ACC112 (cell line): ENCODE results near the gene COL12A1.

Experiments
- H2AFZ ChIP-seq: fragments of 200-600 bp; sonication (generic); one replicate; pipeline ENCODE4 v1.6.0; 2017; ENCODE audit warnings: antibody characterized with exemption, low read length; ENCODE audit not compliant: unreplicated experiment
- H3K27ac ChIP-seq: fragments of 200-600 bp; sonication (generic); 2 replicates; pipeline ENCODE4 v1.5.1; 2014; ENCODE audit warnings: low read depth, mild to moderate bottlenecking, antibody characterized with exemption, low read length, moderate library complexity
- H3K27me3 ChIP-seq: fragments of 200-600 bp; sonication (generic); 2 replicates; pipeline ENCODE4 v1.6.1; 2014; ENCODE audit warnings: mild to moderate bottlenecking, antibody characterized with exemption, low read length, moderate library complexity, mixed read lengths; ENCODE audit not compliant: insufficient read depth
- H3K36me3 ChIP-seq: fragments of 200-600 bp; sonication (generic); 2 replicates; pipeline ENCODE4 v1.6.1; 2016; ENCODE audit warnings: mild to moderate bottlenecking, antibody characterized with exemption, low read length, moderate library complexity, mixed read lengths; ENCODE audit not compliant: insufficient read depth
- H3K4me1 ChIP-seq: fragments of 200-600 bp; sonication (generic); one replicate; pipeline ENCODE4 v1.6.1; 2016; ENCODE audit warnings: low read length, mixed read lengths; ENCODE audit not compliant: insufficient read depth, unreplicated experiment, control insufficient read depth
- H3K4me3 ChIP-seq: fragments of 200-600 bp; sonication (generic); 2 replicates; pipeline ENCODE4 v1.5.1; 2014; ENCODE audit warnings: mild to moderate bottlenecking, low read depth, low read length
- H3K79me2 ChIP-seq: fragments of 200-600 bp; sonication (generic); one replicate; pipeline ENCODE4 v1.6.0; 2016; ENCODE audit warnings: low read length; ENCODE audit not compliant: control insufficient read depth, unreplicated experiment, insufficient read depth

The COL12A1 gene

DNA sequence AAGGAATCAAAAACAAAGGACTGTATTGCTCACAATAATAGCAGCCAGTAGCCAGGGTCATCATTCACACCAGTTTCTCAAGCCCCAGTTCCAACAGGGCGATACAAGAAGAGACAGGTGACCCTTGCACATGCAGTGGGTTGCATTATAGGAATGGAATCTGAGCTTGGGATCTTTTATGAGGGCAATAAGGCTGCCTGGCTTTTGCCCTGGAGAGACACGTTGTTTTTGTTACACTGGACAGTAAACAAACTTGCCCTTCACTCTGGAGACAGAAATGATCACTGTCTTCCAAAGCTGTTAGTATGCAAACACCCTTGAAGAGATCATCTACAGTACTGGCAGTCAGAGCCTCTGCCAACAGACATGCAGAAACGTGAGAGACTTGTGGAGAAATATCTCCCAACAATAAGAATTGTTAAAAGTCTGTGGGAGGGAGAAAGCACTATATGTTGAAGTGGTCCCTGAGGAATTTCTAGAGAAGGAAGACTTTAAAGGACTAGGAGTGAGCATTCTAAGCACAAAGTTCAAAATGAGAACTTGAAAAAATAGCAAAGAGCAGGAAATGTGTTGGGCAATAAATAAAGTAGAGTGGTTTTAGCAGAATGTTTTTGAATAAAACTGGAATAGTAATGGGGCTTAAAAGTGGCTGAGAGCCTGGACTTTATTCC lies 6.2 kb upstream of the COL12A1 start:
- no peaks in the 10 kb centered on the region for H3K36me3 ChIP-seq
- H3K4me1 ChIP-seq, result peaks cover 27% of the 10 kb centered on the region
- H3K4me3 ChIP-seq, result no peak overlapping the region
- no peaks in the 10 kb centered on the region for H3K79me2 ChIP-seq
- no peaks in the 10 kb centered on the region for H3K27me3 ChIP-seq
- no peak overlapping the region for H2AFZ ChIP-seq
- H3K27ac ChIP-seq, result no peak overlapping the region

DNA sequence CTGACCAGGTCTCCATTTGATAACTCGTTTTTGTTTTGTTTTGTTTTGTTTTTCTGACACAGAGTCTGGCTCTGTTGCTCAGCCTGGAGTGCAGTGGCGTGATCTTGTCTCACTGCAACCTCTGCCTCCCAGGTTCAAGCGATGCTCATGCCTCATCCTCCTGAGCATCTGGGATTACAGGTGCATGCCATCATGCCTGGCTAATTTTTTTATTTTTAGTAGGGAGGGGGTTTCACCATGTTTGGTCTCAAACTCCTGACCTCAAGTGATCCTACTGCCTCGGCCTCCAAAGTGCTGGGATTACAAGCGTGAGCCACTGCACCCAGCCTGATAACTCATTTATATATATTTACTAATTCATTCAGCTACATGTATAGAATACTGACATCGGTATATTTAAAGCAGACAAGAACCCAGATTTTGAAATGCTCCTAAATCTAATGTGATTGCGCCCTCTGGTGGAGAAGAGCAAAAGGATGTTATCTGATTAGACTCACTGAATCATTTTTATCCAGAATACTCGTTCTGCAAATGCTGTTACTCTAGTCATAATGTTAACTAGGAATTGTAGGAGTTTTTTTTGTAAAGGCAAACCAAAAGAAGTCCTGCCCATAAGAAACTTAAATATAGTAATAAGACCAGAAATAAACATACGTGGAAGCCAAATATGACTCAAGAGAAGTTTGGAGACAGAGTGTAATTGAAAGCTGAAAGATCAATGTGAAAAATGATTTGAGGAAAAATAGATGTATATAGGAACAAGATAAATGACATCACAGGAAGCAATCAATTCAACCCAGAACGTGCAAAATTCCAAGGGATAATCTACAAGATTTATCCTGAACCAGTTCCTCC lies 5.3 kb upstream of the COL12A1 start:
- H3K4me1 ChIP-seq, result peaks cover 22% of the 10 kb centered on the region
- no peak overlapping the region for H2AFZ ChIP-seq
- no peaks in the 10 kb centered on the region for H3K27me3 ChIP-seq
- no peak overlapping the region for H3K4me3 ChIP-seq
- no peak overlapping the region for H3K27ac ChIP-seq
- no peaks in the 10 kb centered on the region for H3K36me3 ChIP-seq
- H3K79me2 ChIP-seq, result no peaks in the 10 kb centered on the region

DNA sequence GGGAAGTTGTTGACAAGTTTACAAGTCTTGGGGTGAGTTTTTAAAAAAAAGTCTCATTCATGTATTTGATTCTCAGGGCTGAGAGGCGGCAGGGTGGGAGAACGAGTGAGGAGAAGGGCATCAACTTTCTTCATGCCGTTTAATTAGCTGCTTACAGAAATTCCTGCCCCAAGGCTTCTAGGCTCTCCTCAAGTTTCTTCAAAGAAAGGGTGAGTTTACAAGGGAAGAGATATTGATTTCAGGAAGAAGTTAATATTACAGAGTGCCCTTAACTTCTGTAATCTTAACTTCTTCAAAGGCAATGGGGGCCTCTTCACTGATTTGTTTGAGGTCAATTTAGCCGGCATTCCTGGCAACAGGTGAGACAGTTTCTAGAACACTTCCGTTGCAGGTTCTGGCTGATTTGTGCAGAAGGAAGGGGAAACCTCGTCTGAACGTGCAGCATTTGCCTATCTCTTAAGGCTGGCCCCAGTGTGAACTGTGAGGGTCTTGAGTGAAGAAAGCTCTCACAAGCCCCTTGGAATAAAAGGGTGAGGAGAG lies 3.4 kb upstream of the COL12A1 start:
- H3K27me3 ChIP-seq, result no peaks in the 10 kb centered on the region
- H3K79me2 ChIP-seq, result peaks cover 7% of the 10 kb centered on the region
- no peaks in the 10 kb centered on the region for H3K36me3 ChIP-seq
- peaks cover 22% of the 10 kb centered on the region for H3K4me1 ChIP-seq
- no peak overlapping the region for H3K27ac ChIP-seq
- H2AFZ ChIP-seq, result no peak overlapping the region
- H3K4me3 ChIP-seq, result no peak overlapping the region; the same call in 1 of the 2 replicates

DNA sequence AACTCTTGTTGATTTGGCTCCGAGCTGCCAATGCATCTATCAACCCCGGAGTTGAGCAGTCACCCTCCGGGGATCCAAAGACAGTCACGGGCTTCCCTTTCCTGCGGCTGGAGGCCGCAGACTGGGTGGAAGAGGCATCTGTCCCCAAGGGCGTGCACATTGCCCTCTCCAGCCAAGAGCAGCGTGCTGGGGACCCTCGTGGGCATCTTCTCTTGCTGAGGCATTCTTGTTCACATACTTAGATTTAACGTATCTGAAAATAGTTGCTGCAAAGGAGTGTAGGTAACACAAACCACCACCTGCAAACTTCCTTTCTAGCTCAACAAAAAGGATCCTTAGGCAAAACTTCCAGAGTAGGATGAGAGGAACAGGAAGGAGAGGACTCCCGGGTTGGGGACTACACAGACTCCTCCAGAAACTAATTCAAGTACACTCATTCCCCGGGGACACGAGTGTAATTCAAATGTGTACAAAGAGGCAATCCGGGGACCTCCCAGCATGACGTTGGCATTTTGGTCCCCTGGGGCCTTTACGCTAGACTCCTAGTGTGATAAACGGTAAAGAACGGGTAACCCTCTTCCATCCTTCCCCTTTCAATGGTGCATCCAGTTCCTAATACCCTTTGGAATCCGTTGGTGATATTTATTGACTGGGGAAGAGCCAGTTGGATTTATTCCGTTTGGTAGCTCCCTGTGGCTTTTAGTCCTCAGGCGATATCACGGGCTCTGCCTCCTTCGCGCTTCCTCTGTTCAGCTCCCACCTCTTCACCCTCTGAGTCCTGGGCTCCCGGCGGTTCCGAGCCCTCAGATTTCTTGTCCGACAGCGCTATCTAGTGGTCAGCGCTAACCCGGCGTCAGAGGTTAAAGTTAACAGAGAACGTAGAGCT lies 2.7 kb upstream of the COL12A1 start:
- Histone ChIP-seq H2AFZ (peak overlapping the region; percentile 34), H3K27me3 (no peaks in the 10 kb centered on the region), H3K27ac (peak overlapping the region; percentile 61), H3K36me3 (no peaks in the 10 kb centered on the region), H3K79me2 (peaks cover 7% of the 10 kb centered on the region), H3K4me1 (peaks cover 26% of the 10 kb centered on the region), H3K4me3 (peak overlapping the region; percentile 66)

DNA sequence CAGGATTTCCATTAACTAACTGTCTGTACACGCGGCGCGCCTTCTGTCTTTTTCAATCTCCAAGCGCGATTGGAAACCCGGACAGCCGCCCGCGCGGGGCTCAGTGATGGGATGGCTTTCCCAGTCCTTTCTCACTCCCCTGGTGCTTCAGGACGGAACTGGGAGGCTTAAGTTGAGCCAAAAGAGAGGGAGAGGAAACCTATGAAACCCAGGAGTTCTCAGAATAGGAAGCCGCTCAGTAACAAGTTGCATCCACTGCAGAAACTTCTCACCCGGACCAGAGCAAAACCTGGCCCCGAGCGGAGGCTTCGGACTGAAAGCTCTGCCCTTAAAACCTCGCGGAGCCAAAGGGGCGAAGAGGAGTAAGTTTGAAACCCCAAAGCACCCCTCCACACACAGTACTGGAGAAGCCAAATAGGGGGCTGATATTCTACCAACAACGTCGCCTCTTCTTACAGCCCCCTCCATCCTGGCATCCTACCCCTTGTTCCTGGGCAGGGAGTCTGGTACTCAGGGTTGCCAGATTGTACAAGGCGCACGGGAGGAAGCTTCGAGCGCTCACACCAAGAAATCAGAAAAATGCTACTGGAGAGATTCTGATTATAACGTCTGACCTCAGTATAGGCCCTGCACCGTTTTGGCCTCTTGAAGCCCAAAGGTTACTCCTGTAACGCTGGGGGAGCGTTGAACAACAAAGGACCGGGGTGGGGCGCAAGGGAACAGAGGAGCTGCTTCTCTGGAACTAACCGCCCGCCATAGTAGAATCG lies 906 bp upstream of the COL12A1 start:
- Histone ChIP-seq H3K27ac (no peak overlapping the region), H3K36me3 (no peaks in the 10 kb centered on the region), H3K27me3 (no peaks in the 10 kb centered on the region), H3K4me3 (peak overlapping the region; percentile 86), H2AFZ (peak overlapping the region; percentile 47), H3K4me1 (peaks cover 20% of the 10 kb centered on the region), H3K79me2 (peaks cover 23% of the 10 kb centered on the region)

DNA sequence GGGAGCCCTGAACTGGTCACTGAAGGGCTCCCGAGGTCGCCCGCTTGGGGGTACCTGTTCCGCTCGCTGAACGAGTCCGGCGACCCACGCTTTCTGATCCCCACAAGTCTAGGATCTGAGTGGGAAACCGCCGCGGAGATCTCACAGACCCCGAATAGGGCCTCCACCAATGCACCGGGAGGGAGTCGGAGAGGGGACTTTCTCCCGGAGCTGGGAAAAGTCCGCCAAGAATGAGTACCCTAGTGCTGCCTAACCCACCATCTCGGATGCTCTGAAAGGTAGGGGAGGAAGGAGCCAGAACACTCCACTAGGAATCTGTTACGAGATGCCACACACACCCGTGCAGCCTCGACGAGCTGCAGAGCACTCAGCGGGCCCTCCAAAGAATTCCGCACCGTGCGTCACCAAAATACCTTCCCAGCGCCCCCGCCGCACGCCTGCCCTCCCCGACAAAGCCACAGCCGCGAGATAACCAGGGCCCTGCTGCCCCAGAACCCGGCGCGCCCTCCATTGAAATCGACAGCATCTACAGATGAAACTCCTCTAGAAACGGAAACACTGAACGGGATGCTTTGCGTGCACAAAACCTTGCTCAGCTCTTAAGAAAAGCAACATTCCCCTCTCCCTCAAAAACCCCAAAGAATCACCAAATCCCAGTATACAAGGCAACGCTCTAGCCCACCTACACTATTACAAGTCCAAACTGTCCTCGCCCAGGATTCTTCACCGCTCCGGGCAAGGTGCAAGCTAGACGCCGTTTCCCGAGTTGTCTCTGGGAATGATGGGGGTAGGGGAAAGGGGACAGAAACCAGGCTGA lies 686 bp downstream of the COL12A1 start:
- peak overlapping the region; percentile 86 for H3K4me3 ChIP-seq
- H3K79me2 ChIP-seq, result peaks cover 29% of the 10 kb centered on the region
- H3K4me1 ChIP-seq, result peaks cover 23% of the 10 kb centered on the region
- no peaks in the 10 kb centered on the region for H3K36me3 ChIP-seq
- H2AFZ ChIP-seq, result peak overlapping the region; percentile 58
- H3K27me3 ChIP-seq, result no peaks in the 10 kb centered on the region
- H3K27ac ChIP-seq, result peak overlapping the region; percentile 58

DNA sequence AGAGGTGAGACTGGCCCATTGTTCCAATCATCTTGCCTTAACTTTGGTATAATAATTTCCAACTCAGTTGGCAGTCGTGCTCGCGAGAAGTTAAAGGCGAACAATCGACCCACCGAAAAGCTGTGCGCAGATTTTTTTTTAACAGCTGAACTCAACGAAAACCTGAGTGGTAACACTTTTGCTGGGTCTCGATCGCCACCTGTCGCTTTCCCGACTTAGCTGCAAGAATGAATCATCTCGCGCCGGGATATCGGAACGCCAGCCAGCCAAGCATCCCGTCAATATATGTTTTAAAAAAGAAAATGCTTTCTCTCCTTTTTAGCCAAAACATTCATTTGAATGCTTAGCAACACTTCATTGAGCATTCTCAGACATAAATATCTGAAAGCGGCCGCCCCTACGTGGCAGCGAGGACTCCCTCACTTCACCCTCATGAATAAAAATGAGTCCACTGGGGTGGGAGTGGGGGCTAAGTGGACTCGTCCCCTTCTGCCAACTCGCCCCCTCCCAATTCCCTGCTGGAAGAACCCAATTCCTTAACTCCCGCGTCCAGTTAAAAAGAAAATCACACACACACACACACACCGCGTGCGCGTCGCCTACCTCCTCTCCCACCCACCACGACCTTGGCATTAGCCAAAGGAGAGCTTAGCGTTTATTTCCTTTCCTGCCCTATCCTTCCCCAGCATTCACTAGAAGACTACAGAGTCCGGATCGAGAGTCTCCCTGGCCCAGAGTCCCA lies 1.5 kb downstream of the COL12A1 start:
- H3K27me3 ChIP-seq, result no peaks in the 10 kb centered on the region
- peaks cover 37% of the 10 kb centered on the region for H3K79me2 ChIP-seq
- peak overlapping the region; percentile 86 for H3K4me3 ChIP-seq
- H3K4me1 ChIP-seq, result peaks cover 29% of the 10 kb centered on the region
- H3K27ac ChIP-seq, result peak overlapping the region; percentile 77
- no peaks in the 10 kb centered on the region for H3K36me3 ChIP-seq
- peak overlapping the region; percentile 95 for H2AFZ ChIP-seq

DNA sequence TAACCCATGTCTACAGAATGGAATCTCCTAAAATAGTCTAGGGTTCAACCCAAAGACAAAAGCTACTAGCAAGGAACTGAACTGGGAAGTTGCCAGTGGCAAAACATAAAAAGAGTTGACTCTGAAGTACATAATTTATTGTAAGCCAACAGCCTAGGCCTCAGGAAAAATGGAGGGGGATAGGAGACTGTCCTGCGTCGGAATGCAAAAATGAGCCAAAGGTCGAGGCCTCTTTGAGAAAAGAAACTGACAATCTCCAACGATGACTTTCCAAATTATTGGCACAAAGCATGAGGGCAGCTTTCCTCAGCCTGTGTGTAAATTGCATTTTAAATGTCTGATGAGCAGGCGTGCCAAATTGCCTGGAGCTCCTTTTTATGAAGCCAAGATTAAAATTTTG lies 2.1 kb downstream of the COL12A1 start:
- no peaks in the 10 kb centered on the region for H3K27me3 ChIP-seq
- H3K36me3 ChIP-seq, result no peaks in the 10 kb centered on the region
- peaks cover 37% of the 10 kb centered on the region for H3K79me2 ChIP-seq
- peaks cover 30% of the 10 kb centered on the region for H3K4me1 ChIP-seq
- H3K27ac ChIP-seq, result peak overlapping the region; percentile 77
- peak overlapping the region; percentile 95 for H2AFZ ChIP-seq
- H3K4me3 ChIP-seq, result peak overlapping the region; percentile 86

DNA sequence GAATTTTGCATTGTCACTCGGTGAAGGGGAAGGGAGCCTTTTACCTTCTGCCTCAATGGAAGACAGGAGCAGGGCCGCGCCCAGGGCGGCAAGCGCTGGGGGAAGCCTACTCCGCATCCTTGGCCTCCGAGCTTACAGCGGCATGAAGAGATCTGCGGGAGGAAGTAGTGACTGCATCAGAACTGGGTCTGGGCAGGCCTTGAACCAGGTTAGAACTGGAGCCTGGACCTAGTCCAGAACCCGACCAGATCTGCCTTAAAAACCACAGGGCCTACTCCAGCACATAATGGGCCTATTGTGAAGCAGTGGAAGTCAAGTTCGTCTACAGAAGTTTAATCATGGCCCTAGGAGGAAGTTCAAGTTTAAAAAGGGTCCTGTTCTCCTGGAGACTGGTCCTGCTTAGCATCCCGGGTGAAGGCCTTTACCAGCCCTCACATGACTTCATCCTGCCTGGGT lies 3.1 kb downstream of the COL12A1 start:
- Histone ChIP-seq H3K27ac (peak overlapping the region; percentile 77; the same call in 1 of the 2 replicates), H3K27me3 (no peaks in the 10 kb centered on the region), H3K79me2 (peaks cover 37% of the 10 kb centered on the region), H3K4me3 (no peak overlapping the region), H2AFZ (peak overlapping the region; percentile 49), H3K4me1 (peaks cover 30% of the 10 kb centered on the region), H3K36me3 (no peaks in the 10 kb centered on the region)
